ENCODE measurements around the gene TPSG1.
"Not testable (repeated sequence)": the region's sequence is repeated elsewhere in the genome, so short reads cannot be mapped to it uniquely, and the experiment has no call there.

Gene TPSG1

GRCh38 chr16:1202274-1202673, 22.8 kb downstream of the TPSG1 start:
- H3K4me3 ChIP-seq (ENCODE audit: low read depth, low read length), result no peak overlapping the region
- TF ChIP-seq, protein P1, sequence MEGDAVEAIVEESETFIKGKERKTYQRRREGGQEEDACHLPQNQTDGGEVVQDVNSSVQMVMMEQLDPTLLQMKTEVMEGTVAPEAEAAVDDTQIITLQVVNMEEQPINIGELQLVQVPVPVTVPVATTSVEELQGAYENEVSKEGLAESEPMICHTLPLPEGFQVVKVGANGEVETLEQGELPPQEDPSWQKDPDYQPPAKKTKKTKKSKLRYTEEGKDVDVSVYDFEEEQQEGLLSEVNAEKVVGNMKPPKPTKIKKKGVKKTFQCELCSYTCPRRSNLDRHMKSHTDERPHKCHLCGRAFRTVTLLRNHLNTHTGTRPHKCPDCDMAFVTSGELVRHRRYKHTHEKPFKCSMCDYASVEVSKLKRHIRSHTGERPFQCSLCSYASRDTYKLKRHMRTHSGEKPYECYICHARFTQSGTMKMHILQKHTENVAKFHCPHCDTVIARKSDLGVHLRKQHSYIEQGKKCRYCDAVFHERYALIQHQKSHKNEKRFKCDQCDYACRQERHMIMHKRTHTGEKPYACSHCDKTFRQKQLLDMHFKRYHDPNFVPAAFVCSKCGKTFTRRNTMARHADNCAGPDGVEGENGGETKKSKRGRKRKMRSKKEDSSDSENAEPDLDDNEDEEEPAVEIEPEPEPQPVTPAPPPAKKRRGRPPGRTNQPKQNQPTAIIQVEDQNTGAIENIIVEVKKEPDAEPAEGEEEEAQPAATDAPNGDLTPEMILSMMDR (IDR thresholded peaks at IDR 0.05; ENCODE audit: low read depth, low read length), result no peak

GRCh38 chr16:1201444-1201843, 23.6 kb downstream of the TPSG1 start:
- no peak overlapping the region for H3K4me3 ChIP-seq (ENCODE audit: low read depth, low read length)
- TF ChIP-seq, protein P1 (IDR thresholded peaks at IDR 0.05; ENCODE audit: low read depth, low read length), result no peak

- TF ChIP-seq, protein P1 (IDR thresholded peaks at IDR 0.05; ENCODE audit: low read depth, low read length), result no peak
- H3K4me3 ChIP-seq (ENCODE audit: low read depth, low read length), result no peak overlapping the region
Observed at GRCh38 chr16:1200014-1200627, 24.9 kb downstream of the TPSG1 start.

DNA sequence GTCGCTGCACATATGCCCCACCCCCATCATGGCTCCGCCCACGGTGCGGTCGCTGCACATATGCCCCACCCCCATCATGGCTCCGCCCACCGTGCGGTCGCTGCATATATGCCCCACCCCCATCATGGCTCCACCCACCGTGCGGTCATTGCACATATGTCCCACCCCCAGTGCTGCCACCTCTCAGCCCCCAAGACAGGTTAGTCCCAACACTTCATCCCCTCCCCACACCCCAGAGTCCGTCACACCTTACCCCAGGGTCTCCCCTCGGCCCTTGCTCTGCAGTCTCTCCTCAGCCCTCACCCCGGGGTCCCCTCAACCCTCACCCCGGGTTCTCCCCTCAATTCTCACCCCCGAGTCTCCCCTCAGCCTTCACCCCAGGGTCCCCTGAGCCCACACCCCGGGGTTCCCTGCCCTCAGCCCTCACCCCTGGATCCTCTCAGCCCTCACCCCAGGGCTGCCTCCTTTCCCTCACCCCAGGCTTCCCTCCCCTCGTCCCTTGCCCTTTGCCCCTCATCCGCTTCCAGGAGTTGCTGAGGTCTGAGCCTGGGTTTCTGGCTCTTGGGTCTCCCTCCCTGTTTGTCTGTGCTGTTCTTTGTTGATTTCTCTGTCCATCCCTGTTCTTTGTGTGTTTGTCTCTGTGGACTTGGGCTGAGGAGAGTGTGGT, 25.6 kb downstream of the TPSG1 start:
- H3K4me3 ChIP-seq (ENCODE audit: low read depth, low read length), result no peak overlapping the region
- TF ChIP-seq, protein P1 (IDR thresholded peaks at IDR 0.05; ENCODE audit: low read depth, low read length), result no peak

DNA sequence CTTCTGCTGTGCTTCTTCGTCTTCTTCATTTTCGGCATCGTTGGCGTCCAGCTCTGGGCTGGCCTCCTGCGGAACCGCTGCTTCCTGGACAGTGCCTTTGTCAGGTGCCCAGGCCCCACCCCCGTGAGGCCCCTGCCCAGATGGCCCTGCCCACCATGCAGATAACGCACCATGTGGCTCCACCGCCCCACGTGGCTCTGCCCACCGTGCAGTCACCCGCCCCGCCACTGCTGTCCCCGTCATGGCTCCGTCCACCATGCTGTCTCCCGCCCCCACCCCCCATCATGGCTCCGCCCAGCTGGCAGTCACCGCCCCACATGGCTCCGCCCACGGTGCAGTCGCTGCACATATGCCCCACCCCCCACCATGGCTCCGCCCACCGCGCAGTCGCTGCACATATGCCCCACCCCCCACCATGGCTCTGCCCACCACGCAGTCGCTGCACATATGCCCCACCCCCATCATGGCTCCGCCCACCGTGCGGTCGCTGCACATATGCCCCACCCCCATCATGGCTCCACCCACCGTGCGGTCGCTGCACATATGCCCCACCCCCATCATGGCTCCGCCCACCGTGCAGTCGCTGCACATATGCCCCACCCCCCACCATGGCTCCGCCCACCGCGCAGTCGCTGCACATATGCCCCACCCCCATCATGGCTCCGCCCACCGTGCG, 26.3 kb downstream of the TPSG1 start:
- not testable (repeated sequence) for H3K4me3 ChIP-seq (ENCODE audit: low read depth, low read length)

GRCh38 chr16:1198194-1198593, 26.9 kb downstream of the TPSG1 start:
- TF ChIP-seq, protein P1 (IDR thresholded peaks at IDR 0.05; ENCODE audit: low read depth, low read length), result no peak

GRCh38 chr16:1197237-1197866, 27.7 kb downstream of the TPSG1 start:
- no peak overlapping the region for H3K4me3 ChIP-seq (ENCODE audit: low read depth, low read length)
- TF ChIP-seq, protein P1 (IDR thresholded peaks at IDR 0.05; ENCODE audit: low read depth, low read length), result no peak

More at GRCh38 chr16:1198194-1198593, 26.9 kb downstream of the TPSG1 start:
- H3K4me3 ChIP-seq (ENCODE audit: low read depth, low read length), result no peak overlapping the region
